DMS53 (cell line): ENCODE data around the gene POLR2E.
"Not testable (repeated sequence)": the region's sequence is repeated elsewhere in the genome, so short reads cannot be mapped to it uniquely, and the experiment has no call there.

Experiments
- DNase-seq: peaks from one replicate; lab custom pipeline; 2025; lab: John Stamatoyannopoulos, UW

The POLR2E gene

GRCh38 chr19:1125601-1126467 lies 30.7 kb upstream of the POLR2E start:
- DNase-seq, result no peak

GRCh38 chr19:1123885-1124677 lies 28.9 kb upstream of the POLR2E start:
- no peak for DNase-seq

- no peak for DNase-seq
Measured at GRCh38 chr19:1123381-1123780, 28.2 kb upstream of the POLR2E start.

- peak; percentile 59 for DNase-seq
Measured at GRCh38 chr19:1122972-1123363, 27.8 kb upstream of the POLR2E start.

GRCh38 chr19:1122021-1122971 lies 27.1 kb upstream of the POLR2E start:
- DNase-seq, result no peak

- no peak for DNase-seq
Measured at GRCh38 chr19:1121395-1121794, 26.2 kb upstream of the POLR2E start.

- no peak for DNase-seq
Measured at GRCh38 chr19:1119475-1120217, 24.5 kb upstream of the POLR2E start.

GRCh38 chr19:1118999-1119398 lies 23.8 kb upstream of the POLR2E start:
- DNase-seq, result no peak

- no peak for DNase-seq
Measured at GRCh38 chr19:1117654-1118053, 22.5 kb upstream of the POLR2E start.

- no peak for DNase-seq
Measured at GRCh38 chr19:1116726-1117581, 21.8 kb upstream of the POLR2E start.

GRCh38 chr19:1115646-1116420 lies 20.7 kb upstream of the POLR2E start:
- no peak for DNase-seq

GRCh38 chr19:1114728-1115127 lies 19.6 kb upstream of the POLR2E start:
- not testable (repeated sequence) for DNase-seq

GRCh38 chr19:1113986-1114483 lies 18.9 kb upstream of the POLR2E start:
- no peak for DNase-seq

- peak; percentile 55 for DNase-seq
Measured at GRCh38 chr19:1113030-1113985, 18.1 kb upstream of the POLR2E start.

- DNase-seq, result no peak
Measured at GRCh38 chr19:1112268-1113029, 17.3 kb upstream of the POLR2E start.

GRCh38 chr19:1111641-1112267 lies 16.6 kb upstream of the POLR2E start:
- DNase-seq, result no peak
